ENCODE measurements around the gene RIPPLY3.
"Not testable (repeated sequence)": the region's sequence is repeated elsewhere in the genome, so short reads cannot be mapped to it uniquely, and the experiment has no call there.

The RIPPLY3 gene

DNA sequence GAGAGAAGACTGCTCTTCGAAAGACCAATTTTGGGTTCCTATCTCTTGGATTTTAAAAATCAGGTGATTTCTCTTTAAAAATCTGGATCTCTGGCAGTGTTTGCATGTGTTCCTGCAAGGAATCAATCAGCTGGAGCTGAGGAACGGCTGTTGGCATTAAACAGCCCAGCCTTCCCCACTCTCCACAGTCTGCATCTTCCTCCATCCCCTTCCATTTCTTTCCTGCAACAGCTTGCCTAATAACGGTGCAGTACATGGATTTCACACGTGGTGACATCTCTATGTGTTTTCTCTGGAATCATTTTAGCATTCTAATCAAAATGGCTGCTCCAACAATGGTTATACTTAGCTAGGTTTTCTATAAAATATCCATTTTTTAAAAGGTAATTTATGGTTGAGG, 20.0 kb downstream of the RIPPLY3 start:
- no peak for DNase-seq

GRCh38 chr21:37028570-37028969, 22.1 kb downstream of the RIPPLY3 start:
- DNase-seq = no peak

DNA sequence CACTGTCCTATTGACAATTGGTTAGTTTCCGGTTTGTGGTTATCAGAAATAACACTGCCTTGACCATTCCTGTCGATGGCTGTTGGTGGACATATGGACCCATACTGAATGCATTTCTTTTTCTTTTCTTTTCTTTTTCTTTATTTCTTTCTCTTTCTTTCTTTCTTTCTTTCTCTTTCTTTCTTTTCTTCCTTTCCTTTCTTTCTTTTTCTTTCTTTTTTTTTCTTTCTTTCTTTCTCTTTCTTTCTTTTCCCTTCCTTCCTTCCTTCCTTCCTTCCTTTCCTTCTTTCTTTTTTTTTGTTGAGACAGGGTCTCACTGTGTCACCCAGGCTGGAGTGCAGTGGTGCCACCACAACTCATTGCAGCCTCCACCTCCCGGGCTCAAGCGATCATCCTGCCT, 24.4 kb downstream of the RIPPLY3 start:
- no peak for DNase-seq

DNA sequence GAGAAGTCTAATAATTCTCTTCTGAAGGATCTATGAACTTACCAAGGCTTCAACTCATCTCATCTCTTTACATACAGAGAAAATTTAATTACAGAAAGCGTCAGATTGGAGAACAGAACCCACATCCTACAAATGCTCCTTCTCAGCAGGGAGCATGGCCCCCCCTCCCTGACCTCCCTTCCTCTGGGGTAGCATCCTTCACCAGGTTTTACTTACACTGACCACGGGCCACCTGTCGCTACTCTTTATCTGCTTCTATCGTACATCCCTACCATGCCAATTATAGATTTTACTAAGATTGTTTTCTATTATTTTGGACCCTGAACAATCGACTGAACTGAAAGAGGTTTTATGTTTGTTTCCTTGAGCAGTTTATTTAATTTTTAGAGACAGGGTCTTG, 25.8 kb downstream of the RIPPLY3 start:
- DNase-seq = no peak

DNA sequence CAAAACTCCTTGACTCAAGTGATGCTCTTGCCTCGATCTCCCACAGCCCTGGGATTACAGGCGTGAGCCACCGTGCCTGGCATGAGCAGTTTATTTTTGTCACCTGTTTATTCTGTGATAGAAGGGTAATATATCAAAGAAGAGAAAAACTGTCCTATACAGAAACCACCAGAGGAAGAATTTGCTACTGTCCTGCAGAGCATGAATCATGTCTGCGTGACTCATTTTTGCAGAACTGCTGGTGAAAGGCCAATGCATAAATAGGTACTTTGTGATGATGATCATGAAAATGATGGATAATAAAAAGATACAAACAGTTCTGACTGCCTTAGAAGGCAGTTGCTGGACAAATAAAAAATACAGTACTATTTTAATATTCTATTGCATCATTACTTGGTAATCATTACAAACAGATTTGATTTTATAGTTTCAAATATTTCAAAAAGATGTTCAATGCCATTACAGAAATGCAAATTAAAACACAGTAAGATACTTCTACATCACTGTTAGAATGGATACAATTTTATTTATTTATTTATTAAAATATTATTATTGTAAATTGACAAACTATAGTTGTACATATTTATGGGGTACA, 26.5 kb downstream of the RIPPLY3 start:
- no peak for DNase-seq

DNA sequence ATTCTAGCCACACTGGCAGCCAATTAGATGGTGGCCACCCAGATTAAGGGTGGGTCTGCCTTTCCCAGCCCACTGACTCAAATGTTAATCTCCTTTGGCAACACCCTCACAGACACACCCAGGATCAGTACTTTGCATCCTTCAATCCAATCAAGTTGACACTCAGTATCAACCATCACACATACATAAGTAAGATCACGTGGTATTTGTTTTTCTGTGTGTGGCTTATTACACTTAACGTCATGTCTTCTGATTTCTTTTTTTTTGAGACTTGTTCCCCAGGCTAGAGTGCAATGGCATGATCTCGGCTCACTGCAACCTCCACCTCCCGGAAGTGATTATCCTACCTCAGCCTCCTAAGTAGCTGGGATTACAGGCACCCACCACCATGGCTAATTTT, 27.9 kb downstream of the RIPPLY3 start:
- DNase-seq = not testable (repeated sequence)

DNA sequence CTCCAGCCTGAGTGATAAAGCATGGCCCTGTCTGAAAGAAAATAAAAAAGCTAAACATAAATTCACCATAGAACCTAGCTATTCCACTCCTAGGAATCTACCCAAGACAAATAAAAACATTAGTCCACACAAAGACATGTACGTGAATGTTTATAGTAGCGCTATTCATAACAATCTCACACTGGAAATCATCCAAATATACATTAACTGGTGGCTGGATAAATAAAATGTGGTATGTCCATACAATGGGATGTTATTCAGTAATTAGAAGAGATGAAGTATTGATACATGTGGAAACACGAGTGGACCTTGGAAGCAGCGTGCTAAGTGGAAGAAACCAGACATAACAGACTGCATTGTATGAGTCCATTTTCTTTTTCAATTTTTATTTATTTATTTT, 29.7 kb downstream of the RIPPLY3 start:
- no peak for DNase-seq

GRCh38 chr21:37039411-37040075, 33.0 kb downstream of the RIPPLY3 start:
- no peak for DNase-seq

GRCh38 chr21:37040212-37040611, 33.7 kb downstream of the RIPPLY3 start:
- DNase-seq = no peak

DNA sequence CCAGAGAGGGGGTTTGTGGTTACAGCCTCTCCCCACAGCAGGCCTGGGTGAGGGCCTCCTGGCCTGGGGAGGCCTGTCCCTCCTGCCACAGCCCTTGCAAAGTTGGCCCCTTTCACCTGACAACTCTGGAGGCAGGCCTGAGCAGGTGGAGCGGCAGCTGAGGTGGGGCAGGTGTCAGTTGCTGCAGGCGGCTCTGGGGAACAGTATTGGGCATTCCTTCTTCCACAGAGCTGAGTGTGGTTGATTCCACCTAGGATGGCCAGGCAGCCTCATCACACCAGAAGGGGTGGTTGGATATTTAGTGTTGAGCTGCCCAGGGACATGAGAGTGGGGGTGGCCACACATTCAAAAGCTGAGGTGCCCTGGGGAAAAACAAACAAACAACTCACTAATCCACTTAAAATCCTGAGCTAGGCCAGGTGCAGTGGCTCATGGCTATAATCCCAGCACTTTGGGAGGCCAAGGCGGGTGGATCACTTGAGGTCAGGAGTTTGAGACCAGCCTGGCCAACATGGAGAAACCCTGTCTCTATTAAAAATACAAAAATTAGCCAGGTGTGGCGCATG, 35.3 kb downstream of the RIPPLY3 start:
- DNase-seq = no peak

GRCh38 chr21:37043818-37044217, 37.3 kb downstream of the RIPPLY3 start:
- no peak for DNase-seq

DNA sequence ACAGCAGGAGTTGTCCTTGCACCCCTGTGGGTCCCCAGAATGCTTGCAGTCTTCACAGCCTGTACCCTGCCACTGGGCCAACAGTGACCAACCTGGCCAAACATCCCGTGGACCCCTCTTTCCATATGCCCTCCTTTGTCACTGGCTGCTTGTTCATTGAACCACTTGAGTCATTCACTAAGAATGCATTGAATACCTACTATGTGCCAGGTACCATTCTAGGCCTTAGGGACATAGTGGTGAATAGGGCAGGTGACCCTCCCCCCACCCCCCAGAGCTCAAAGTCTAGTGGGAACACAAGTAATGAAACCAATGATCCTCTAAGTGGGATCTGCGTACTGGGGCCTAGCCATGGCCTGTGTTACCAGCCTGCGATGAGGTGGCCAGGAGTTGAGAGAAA, 38.1 kb downstream of the RIPPLY3 start:
- DNase-seq = no peak

GRCh38 chr21:37045149-37045548, 38.6 kb downstream of the RIPPLY3 start:
- DNase-seq = peak; percentile 75

- DNase-seq = no peak
These were observed 39.1 kb downstream of the RIPPLY3 start for GRCh38 chr21:37045556-37045955.

DNA sequence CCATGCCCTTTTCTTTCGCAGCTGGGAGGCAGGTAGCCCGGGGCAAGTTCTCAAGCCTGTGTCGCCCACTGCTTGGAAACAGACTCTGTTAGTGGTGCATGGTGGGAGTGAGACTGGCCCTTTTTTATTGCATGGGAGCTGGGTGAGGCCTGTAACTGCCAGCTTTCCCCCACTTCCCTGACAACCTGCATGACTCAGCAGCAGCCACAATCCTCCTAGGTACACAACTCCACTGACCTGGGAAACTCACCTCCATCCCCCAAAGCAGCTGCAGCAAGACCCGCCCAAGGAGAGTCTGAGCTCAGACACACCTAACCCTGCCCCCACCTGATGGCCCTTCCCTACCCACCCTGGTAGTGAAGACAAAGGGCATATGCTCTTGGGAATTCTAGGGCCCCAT, 40.6 kb downstream of the RIPPLY3 start:
- DNase-seq = no peak

DNA sequence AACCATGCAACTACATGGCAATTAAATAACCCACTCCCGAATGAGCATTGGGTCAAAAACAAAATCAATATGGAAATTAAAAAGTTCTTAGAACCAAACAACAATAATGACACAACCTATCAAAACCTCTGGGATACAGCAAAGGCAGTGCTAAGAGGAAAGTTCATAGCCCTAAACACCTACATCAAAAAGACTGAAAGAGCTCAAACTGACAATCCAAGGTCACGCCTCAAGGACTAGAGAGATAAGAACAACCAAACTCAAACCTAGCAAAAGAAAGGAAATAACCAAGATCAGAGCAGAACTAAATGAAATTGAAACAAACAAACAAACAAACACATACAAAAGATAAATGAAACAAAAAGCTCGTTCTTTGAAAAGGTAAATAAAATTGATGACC, 43.2 kb downstream of the RIPPLY3 start:
- not testable (repeated sequence) for DNase-seq

- DNase-seq = no peak
These were observed 48.9 kb downstream of the RIPPLY3 start for GRCh38 chr21:37055271-37055855.

GRCh38 chr21:37057614-37058013, 51.1 kb downstream of the RIPPLY3 start:
- DNase-seq = no peak

- DNase-seq = no peak
These were observed 51.8 kb downstream of the RIPPLY3 start for GRCh38 chr21:37058261-37058660.

DNA sequence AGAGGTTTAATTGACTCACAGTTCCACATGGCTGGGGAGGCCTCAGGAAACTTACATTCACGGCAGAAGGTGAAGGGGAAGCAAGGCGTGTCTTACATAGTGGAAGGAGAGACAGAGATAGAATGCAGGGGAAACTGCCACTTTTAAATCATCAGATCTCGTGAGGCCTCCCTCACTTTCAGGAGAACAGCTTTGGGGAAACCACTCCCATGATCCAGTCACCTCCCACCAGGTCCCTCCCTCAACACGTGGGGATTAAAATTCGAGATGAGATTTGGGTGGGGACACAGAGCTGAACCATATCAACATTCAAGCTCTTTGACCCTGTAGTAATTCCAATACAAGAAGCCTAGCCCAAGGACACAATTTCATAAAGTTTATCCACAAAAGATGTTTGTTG, 52.7 kb downstream of the RIPPLY3 start:
- no peak for DNase-seq

- no peak for DNase-seq
These were observed 53.8 kb downstream of the RIPPLY3 start for GRCh38 chr21:37060296-37060695.

DNA sequence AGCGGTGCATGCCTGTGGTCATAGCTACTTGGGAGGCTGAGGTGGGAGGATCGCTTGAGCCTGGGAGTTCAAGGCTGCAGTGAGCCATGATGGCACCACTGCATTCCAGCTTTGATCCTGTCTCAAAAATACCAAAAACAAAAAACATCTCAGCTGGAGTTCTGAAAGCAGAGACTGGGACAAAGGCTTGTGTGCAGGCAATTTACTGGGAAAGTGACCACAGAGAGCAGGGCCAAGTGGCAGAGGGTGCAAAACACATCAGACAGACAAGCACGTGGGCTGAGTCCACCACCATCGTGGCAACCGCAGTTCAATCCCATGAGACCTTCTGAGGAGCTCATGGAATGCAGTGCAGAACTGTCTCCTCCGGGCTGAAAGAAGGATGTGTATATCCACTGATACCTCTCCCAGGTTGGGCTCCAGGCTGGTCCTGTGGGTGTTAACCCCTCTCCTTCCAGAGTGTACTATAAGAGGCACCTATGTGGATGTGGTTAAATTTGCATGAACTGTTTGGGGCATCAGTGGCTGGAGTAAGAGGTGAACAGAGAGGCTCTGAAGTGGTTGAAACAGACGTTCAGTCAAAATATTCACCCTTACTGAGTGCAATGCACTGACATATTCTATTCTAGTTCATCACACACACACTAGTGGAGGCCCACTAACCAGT, 55.6 kb downstream of the RIPPLY3 start:
- DNase-seq = no peak

- DNase-seq = no peak
These were observed 56.1 kb downstream of the RIPPLY3 start for GRCh38 chr21:37062593-37062935.

- no peak for DNase-seq
These were observed 56.9 kb downstream of the RIPPLY3 start for GRCh38 chr21:37063433-37063832.
